ENCODE results near the gene FBXL5. TPM values are rescaled to one million over a fixed set of nuclear protein-coding genes. Genes with fewer than 3 reads are reported as not detected.
"Not testable (repeated sequence)": the region's sequence is repeated elsewhere in the genome, so short reads cannot be mapped to it uniquely, and the experiment has no call there.

FBXL5 gene
- total and polyA plus RNA-seq, 4 donors = 24.5 to 79.7 (median 34.5) TPM

DNA sequence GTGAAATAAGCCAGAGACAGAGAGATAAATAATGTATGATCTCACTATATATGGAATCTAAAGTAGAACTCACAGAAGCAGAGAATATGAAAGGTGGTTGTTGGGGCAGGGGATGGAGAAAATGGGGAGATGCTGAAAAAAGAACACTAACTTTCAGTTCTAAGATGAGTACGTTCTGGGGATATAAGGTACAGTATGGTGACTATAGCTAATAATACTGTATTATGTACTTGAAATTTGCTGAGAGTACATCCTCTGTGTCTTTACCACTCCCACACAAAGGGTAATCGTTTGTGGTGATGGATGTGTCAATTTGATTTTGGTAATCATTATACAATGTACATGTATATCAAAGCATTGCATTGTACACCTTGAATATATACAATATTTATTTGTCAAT is 6.6 kb downstream of the FBXL5 start:
- Histone ChIP-seq H3K36me3 (ENCODE audit: control insufficient read depth in 4 of 4, insufficient read depth in 3 of 4, low read depth in 1 of 4, low read length in 3 of 4) (no peaks in the 10 kb centered on the region), H3K9me3 (ENCODE audit: control insufficient read depth in 4 of 4, low read length in 3 of 4) (no peaks in the 10 kb centered on the region), H3K4me3 (ENCODE audit: low read depth in 1 of 3, low read length in 3 of 3) (no peak overlapping the region), H3K27me3 (ENCODE audit: control insufficient read depth in 4 of 4, insufficient read depth in 4 of 4, low read length in 3 of 4) (no peaks in the 10 kb centered on the region), H3K4me1 (ENCODE audit: control insufficient read depth in 4 of 4, insufficient read depth in 4 of 4, low read length in 3 of 4) (peaks cover 12 to 54% (median 41%) of the 10 kb centered on the region in 4 donors), H3K9ac (ENCODE audit: low read depth in 1 of 2, low read length in 2 of 2) (no peak overlapping the region), H3K27ac (ENCODE audit: low read depth in 1 of 2, low read length in 2 of 2) (no peak overlapping the region)
- 52% methylated on average over 2 of the region's 2 CpGs for WGBS
- no peak for TF ChIP-seq HNF4G (IDR thresholded peaks at IDR 0.05)
- TF ChIP-seq EGR1 (IDR thresholded peaks at IDR 0.05; ENCODE audit: low read depth in 2 of 2) = no peak
- no peak for TF ChIP-seq RXRA (IDR thresholded peaks at IDR 0.05)
- TF ChIP-seq YY1 (IDR thresholded peaks at IDR 0.05) = no peak
- TF ChIP-seq HNF4A (conservative IDR thresholded peaks at IDR 0.05) = no peak
- TF ChIP-seq, protein P1, sequence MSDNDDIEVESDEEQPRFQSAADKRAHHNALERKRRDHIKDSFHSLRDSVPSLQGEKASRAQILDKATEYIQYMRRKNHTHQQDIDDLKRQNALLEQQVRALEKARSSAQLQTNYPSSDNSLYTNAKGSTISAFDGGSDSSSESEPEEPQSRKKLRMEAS (IDR thresholded peaks at IDR 0.05) = no peak
- TF ChIP-seq, protein P2, sequence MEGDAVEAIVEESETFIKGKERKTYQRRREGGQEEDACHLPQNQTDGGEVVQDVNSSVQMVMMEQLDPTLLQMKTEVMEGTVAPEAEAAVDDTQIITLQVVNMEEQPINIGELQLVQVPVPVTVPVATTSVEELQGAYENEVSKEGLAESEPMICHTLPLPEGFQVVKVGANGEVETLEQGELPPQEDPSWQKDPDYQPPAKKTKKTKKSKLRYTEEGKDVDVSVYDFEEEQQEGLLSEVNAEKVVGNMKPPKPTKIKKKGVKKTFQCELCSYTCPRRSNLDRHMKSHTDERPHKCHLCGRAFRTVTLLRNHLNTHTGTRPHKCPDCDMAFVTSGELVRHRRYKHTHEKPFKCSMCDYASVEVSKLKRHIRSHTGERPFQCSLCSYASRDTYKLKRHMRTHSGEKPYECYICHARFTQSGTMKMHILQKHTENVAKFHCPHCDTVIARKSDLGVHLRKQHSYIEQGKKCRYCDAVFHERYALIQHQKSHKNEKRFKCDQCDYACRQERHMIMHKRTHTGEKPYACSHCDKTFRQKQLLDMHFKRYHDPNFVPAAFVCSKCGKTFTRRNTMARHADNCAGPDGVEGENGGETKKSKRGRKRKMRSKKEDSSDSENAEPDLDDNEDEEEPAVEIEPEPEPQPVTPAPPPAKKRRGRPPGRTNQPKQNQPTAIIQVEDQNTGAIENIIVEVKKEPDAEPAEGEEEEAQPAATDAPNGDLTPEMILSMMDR (IDR thresholded peaks at IDR 0.05; ENCODE audit: low read depth, low read length, missing input control) = no peak
- no peak for TF ChIP-seq TAF1 (conservative IDR thresholded peaks at IDR 0.05)
- no peak for TF ChIP-seq FOXA1 (IDR thresholded peaks at IDR 0.05)
- TF ChIP-seq RAD21 (IDR thresholded peaks at IDR 0.05) = no peak
- no peak for TF ChIP-seq NR2F2 (IDR thresholded peaks at IDR 0.05)
- DNase-seq (ENCODE audit: low spot score) = no peak

DNA sequence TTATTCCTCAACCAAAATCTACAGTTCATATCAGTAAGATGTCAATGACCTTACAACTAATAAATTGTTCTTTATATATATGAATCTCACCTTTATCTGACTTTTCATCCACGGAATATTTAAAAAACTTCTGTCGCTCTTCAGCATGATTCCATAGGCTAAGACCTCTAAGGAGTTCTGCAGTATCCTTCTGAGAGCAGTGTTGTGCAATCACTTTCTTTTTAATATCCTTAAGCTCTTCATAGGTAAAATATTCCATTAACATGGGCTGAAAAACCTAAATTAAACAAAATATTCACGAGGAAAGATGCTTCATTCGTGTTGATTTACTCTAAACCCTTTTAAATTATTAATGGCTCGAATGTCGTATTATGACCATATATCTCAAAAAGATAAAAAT is 16.7 kb downstream of the FBXL5 start:
- Histone ChIP-seq H3K9ac (ENCODE audit: low read depth in 1 of 2, low read length in 2 of 2) (no peak overlapping the region), H3K4me3 (ENCODE audit: low read depth in 1 of 3, low read length in 3 of 3) (no peak overlapping the region), H3K4me1 (ENCODE audit: control insufficient read depth in 4 of 4, insufficient read depth in 4 of 4, low read length in 3 of 4) (no peaks in the 10 kb centered on the region), H3K9me3 (ENCODE audit: control insufficient read depth in 4 of 4, low read length in 3 of 4) (no peaks in the 10 kb centered on the region), H3K27me3 (ENCODE audit: control insufficient read depth in 4 of 4, insufficient read depth in 4 of 4, low read length in 3 of 4) (no peaks in the 10 kb centered on the region), H3K27ac (ENCODE audit: low read depth in 1 of 2, low read length in 2 of 2) (no peak overlapping the region), H3K36me3 (ENCODE audit: control insufficient read depth in 4 of 4, insufficient read depth in 3 of 4, low read depth in 1 of 4, low read length in 3 of 4) (peaks cover 3 to 35% (median 21%) of the 10 kb centered on the region in 4 donors)
- no peak for TF ChIP-seq EGR1 (IDR thresholded peaks at IDR 0.05; ENCODE audit: low read depth in 2 of 2)
- TF ChIP-seq HNF4A (conservative IDR thresholded peaks at IDR 0.05) = no peak
- TF ChIP-seq, protein P1 (IDR thresholded peaks at IDR 0.05) = no peak
- TF ChIP-seq, protein P3, sequence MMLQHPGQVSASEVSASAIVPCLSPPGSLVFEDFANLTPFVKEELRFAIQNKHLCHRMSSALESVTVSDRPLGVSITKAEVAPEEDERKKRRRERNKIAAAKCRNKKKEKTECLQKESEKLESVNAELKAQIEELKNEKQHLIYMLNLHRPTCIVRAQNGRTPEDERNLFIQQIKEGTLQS (IDR thresholded peaks at IDR 0.05) = no peak
- TF ChIP-seq ZBTB33 (IDR thresholded peaks at IDR 0.05) = no peak
- WGBS = 95% methylated on average over 6 of the region's 6 CpGs
- DNase-seq (ENCODE audit: low spot score) = no peak

DNA sequence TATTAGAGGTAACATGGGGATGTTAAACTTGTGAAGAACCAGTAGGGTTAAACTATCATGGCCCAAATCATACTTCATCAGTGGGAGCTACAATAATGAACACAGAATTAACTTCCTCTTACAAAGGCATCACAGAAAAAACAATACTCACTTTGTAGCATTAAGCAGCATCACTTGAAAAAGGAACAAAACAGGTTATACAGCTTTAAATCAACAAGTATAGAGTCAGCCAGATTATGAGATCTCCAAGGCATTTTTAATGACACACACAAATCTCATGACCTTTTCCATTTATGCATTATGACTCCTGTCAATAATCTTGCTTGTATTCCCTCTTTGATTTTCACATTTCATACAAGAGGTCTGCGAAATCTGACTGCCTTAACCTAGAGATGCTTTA is 18.3 kb downstream of the FBXL5 start:
- H3K27ac ChIP-seq (ENCODE audit: low read depth in 1 of 2, low read length in 2 of 2) = no peak overlapping the region
- no peaks in the 10 kb centered on the region for H3K4me1 ChIP-seq (ENCODE audit: control insufficient read depth in 4 of 4, insufficient read depth in 4 of 4, low read length in 3 of 4)
- H3K36me3 ChIP-seq (ENCODE audit: control insufficient read depth in 4 of 4, insufficient read depth in 3 of 4, low read depth in 1 of 4, low read length in 3 of 4) = peaks cover 3 to 38% (median 23%) of the 10 kb centered on the region in 4 donors
- H3K9ac ChIP-seq (ENCODE audit: low read depth in 1 of 2, low read length in 2 of 2) = no peak overlapping the region
- no peak for DNase-seq (ENCODE audit: low spot score)
- no peak for TF ChIP-seq RXRA (IDR thresholded peaks at IDR 0.05)
- TF ChIP-seq EGR1 (IDR thresholded peaks at IDR 0.05; ENCODE audit: low read depth in 2 of 2) = no peak
- no peak for TF ChIP-seq HNF4A (conservative IDR thresholded peaks at IDR 0.05)
- TF ChIP-seq, protein P3 (IDR thresholded peaks at IDR 0.05) = no peak
- no peak for TF ChIP-seq GABPA (IDR thresholded peaks at IDR 0.05 in 1 of 2, conservative IDR thresholded peaks at IDR 0.05 in 1 of 2)
- H3K4me3 ChIP-seq (ENCODE audit: low read depth in 1 of 3, low read length in 3 of 3) = no peak overlapping the region
- no peaks in the 10 kb centered on the region for H3K9me3 ChIP-seq (ENCODE audit: control insufficient read depth in 4 of 4, low read length in 3 of 4)
- WGBS = 97% methylated on average over 1 of the region's 1 CpG
- no peaks in the 10 kb centered on the region for H3K27me3 ChIP-seq (ENCODE audit: control insufficient read depth in 4 of 4, insufficient read depth in 4 of 4, low read length in 3 of 4)

DNA sequence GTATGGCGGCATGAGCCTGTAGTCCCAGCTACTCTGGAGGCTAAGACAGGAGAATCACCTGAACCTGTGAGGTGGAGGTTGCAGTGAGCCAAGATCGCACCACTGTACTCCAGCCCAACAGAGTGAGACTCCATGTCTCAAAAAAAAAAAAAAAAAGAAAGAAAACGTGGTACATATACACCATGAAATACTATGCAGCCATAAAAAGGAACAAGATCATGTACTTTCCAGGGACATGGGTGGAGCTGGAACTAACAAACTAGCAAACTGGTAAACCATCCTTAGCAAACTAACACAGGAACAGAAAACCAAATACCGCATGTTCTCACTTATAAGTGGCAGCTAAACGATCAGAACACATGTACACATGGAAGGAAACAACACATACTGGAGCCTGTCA is 37.8 kb downstream of the FBXL5 start:
- peaks cover 2 to 15% (median 11%) of the 10 kb centered on the region in 4 donors for H3K36me3 ChIP-seq (ENCODE audit: control insufficient read depth in 4 of 4, insufficient read depth in 3 of 4, low read depth in 1 of 4, low read length in 3 of 4)
- H3K9me3 ChIP-seq (ENCODE audit: control insufficient read depth in 4 of 4, low read length in 3 of 4) = peaks cover 0 to 10% (median 3%) of the 10 kb centered on the region in 4 donors
- not testable (repeated sequence) for H3K27me3 ChIP-seq (ENCODE audit: control insufficient read depth in 4 of 4, insufficient read depth in 4 of 4, low read length in 3 of 4); H3K27ac ChIP-seq (ENCODE audit: low read depth in 1 of 2, low read length in 2 of 2); H3K4me1 ChIP-seq (ENCODE audit: control insufficient read depth in 4 of 4, insufficient read depth in 4 of 4, low read length in 3 of 4); DNase-seq (ENCODE audit: low spot score); H3K9ac ChIP-seq (ENCODE audit: low read depth in 1 of 2, low read length in 2 of 2); H3K4me3 ChIP-seq (ENCODE audit: low read depth in 1 of 3, low read length in 3 of 3)
- 96% methylated on average over 5 of the region's 5 CpGs for WGBS

DNA sequence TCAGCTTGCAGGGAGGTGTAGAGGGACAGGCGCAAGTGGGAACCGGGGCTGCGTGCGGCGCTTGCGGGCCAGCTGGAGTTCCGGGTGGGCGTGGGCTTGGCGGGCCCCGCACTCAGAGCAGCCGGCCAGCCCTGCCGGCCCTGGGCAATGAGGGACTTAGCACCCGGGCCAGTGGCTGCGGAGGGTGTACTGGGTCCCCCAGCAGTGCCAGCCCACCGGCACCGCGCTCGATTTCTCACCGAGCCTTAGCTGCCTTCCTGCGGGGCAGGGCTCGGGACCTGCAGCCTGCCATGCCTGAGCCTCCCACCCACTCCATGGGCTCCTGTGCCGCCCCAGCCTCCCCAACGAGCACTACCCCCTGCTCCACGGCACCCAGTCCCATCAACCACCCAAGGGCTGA is 40.3 kb downstream of the FBXL5 start:
- not testable (repeated sequence) for H3K27ac ChIP-seq (ENCODE audit: low read depth in 1 of 2, low read length in 2 of 2); H3K9ac ChIP-seq (ENCODE audit: low read depth in 1 of 2, low read length in 2 of 2); H3K27me3 ChIP-seq (ENCODE audit: control insufficient read depth in 4 of 4, insufficient read depth in 4 of 4, low read length in 3 of 4); H3K4me3 ChIP-seq (ENCODE audit: low read depth in 1 of 3, low read length in 3 of 3); H3K9me3 ChIP-seq (ENCODE audit: control insufficient read depth in 4 of 4, low read length in 3 of 4); DNase-seq (ENCODE audit: low spot score); H3K4me1 ChIP-seq (ENCODE audit: control insufficient read depth in 4 of 4, insufficient read depth in 4 of 4, low read length in 3 of 4)
- 96% methylated on average over 24 of the region's 24 CpGs for WGBS
- peaks cover 5 to 14% (median 11%) of the 10 kb centered on the region in 4 donors for H3K36me3 ChIP-seq (ENCODE audit: control insufficient read depth in 4 of 4, insufficient read depth in 3 of 4, low read depth in 1 of 4, low read length in 3 of 4)

Measured in liver (tissue), 9 donors.